GM12878 (cell line): ENCODE measurements around the gene LRRC23. TPM values are rescaled to one million over a fixed set of nuclear protein-coding genes. Genes with fewer than 3 reads are reported as not detected.

Experiments used
- BCLAF1 ChIP-seq: fragments of 450-650 bp; IDR thresholded peaks from 2 replicates; pipeline ENCODE4 v1.6.1; 2017; ENCODE audit warnings: antibody characterized with exemption, mild to moderate bottlenecking, moderate library complexity
- CBX5 ChIP-seq: sonication (generic); IDR thresholded peaks from 2 replicates; pipeline ENCODE4 v1.6.1; 2016; ENCODE audit warnings: low read depth, moderate library complexity, mild to moderate bottlenecking, inconsistent platforms
- HDAC2 ChIP-seq: fragments of 200-600 bp; sonication (generic); IDR thresholded peaks from 2 replicates; pipeline ENCODE4 v1.6.1; 2017
- HDGF ChIP-seq: fragments of 450-650 bp; IDR thresholded peaks from 2 replicates; pipeline ENCODE4 v1.6.1; 2016; ENCODE audit warnings: antibody characterized with exemption
- JUNB ChIP-seq: IDR thresholded peaks from 2 replicates; pipeline ENCODE4 v1.6.1; 2016; ENCODE audit warnings: antibody characterized with exemption, mild to moderate bottlenecking
- KAT2A ChIP-seq: conservative IDR thresholded peaks from 2 replicates; pipeline ENCODE4 v1.6.1; 2011; ENCODE audit warnings: low read depth, low read length; ENCODE audit not compliant: control insufficient read depth
- LARP7 ChIP-seq: fragments of 450-650 bp; IDR thresholded peaks from 2 replicates; pipeline ENCODE4 v1.6.1; 2017; ENCODE audit warnings: mild to moderate bottlenecking
- MAX ChIP-seq: IDR thresholded peaks from 2 replicates; pipeline ENCODE4 v1.6.1; 2012; ENCODE audit warnings: low read depth, low read length, improper control_type of control experiment
- NR2C2 ChIP-seq: IDR thresholded peaks from 2 replicates; pipeline ENCODE4 v1.6.1; 2011; ENCODE audit warnings: borderline replicate concordance, low read depth; ENCODE audit not compliant: control insufficient read depth, insufficient read length
- PAX8 ChIP-seq: fragments of 450-650 bp; IDR thresholded peaks from 2 replicates; pipeline ENCODE4 v1.6.1; 2017; ENCODE audit warnings: mild to moderate bottlenecking, moderate library complexity
- POU2F2 ChIP-seq: IDR thresholded peaks from 3 replicates; pipeline ENCODE4 v1.6.1; 2011; ENCODE audit warnings: low read depth, mild to moderate bottlenecking, low read length, borderline replicate concordance
- RAD51 ChIP-seq: fragments of 450-650 bp; IDR thresholded peaks from 2 replicates; pipeline ENCODE4 v1.6.1; 2016; ENCODE audit warnings: moderate library complexity, mild to moderate bottlenecking, inconsistent platforms
- SMAD5 ChIP-seq: IDR thresholded peaks from 2 replicates; pipeline ENCODE4 v1.6.1; 2016; ENCODE audit warnings: antibody characterized with exemption, low read depth
- SMARCA5 ChIP-seq: fragments of 450-650 bp; IDR thresholded peaks from 2 replicates; pipeline ENCODE4 v1.6.1; 2017; ENCODE audit warnings: mild to moderate bottlenecking
- SRF ChIP-seq, 2 experiments: IDR thresholded peaks; 2 replicates each; pipeline ENCODE4 v1.6.1; 2011; ENCODE audit warnings: low read depth in 2 of 2, low read length in 2 of 2, mild to moderate bottlenecking in 1 of 2, moderate library complexity in 1 of 2
- SUPT20H ChIP-seq: IDR thresholded peaks from 2 replicates; pipeline ENCODE4 v1.6.1; 2011; ENCODE audit warnings: low read depth, mild to moderate bottlenecking, low read length, moderate library complexity, borderline replicate concordance; ENCODE audit not compliant: control insufficient read depth
- SUZ12 ChIP-seq: fragments of 200-600 bp; sonication (generic); IDR thresholded peaks from one replicate; pipeline ENCODE4 v1.6.1; 2018; ENCODE audit warnings: antibody characterized with exemption, mild to moderate bottlenecking; ENCODE audit not compliant: unreplicated experiment
- TAF1 ChIP-seq: IDR thresholded peaks from 2 replicates; pipeline ENCODE4 v1.6.1; 2011; ENCODE audit warnings: mild to moderate bottlenecking, low read depth, low read length, borderline replicate concordance
- TCF3 ChIP-seq: IDR thresholded peaks from 2 replicates; pipeline ENCODE4 v1.6.1; 2012; ENCODE audit warnings: low read depth, mild to moderate bottlenecking, low read length, borderline replicate concordance; ENCODE audit not compliant: insufficient read depth
- ZBTB33 ChIP-seq: fragments of 450-650 bp; IDR thresholded peaks from 2 replicates; pipeline ENCODE4 v1.6.1; 2017; ENCODE audit warnings: mild to moderate bottlenecking
- ZBTB40 ChIP-seq: fragments of 450-650 bp; IDR thresholded peaks from 2 replicates; pipeline ENCODE4 v1.6.1; 2016; ENCODE audit warnings: mild to moderate bottlenecking, moderate library complexity, borderline replicate concordance
- ZNF217 ChIP-seq: fragments of 450-650 bp; IDR thresholded peaks from 2 replicates; pipeline ENCODE4 v1.6.1; 2017; ENCODE audit warnings: antibody characterized with exemption, mild to moderate bottlenecking
- polyA plus RNA-seq, 11 experiments: library from polyadenylated mRNA; depleted of rRNA in 4 of 11; unstranded in 6 of 11; stranded (reverse) in 5 of 11; fragments of >200 nt; fragmentation: Nextera tagmentation in 4 of 11; fragmentation: Illumina TruSeq in 1 of 11; extraction: Ambion mirVana in 4 of 11; extraction: Trizol in 1 of 11; gene quantifications; 1 replicate in 1 of 11; 2 replicates in 10 of 11; pipeline versions ENCODE4 v1.2.1 to v1.2.3, GENCODE V29; 2011 to 2016; ENCODE audit warnings: inconsistent platforms in 2 of 11, missing spikeins in 2 of 11, low read depth in 1 of 11
- total RNA-seq, 4 experiments: library from RNA; depleted of rRNA in 3 of 4; stranded (reverse); fragments of >200 nt in 3 of 4; fragmentation: Illumina TruSeq in 1 of 4; extraction: Trizol in 1 of 4; gene quantifications; 2 replicates each; pipeline versions ENCODE4 v1.2.1 to v1.2.3, GENCODE V29; 2013 to 2021

LRRC23 gene
- total and polyA plus RNA-seq, 10 of the 15 experiments (the other 5 are each of a cell fraction or from before 2014, with no cell fraction given): 1.4 to 6.9 (median 3.4) TPM

GRCh38 chr12:6960593-6961277, 56.1 kb downstream of the LRRC23 start (continued):
- TF ChIP-seq ZBTB40 (no peak), POU2F2 (peak; percentile 57; the same call in 2 of the 3 replicates), HDGF (no peak), JUNB (peak; percentile 35; the same call in 1 of the 2 replicates), ZBTB33 (no peak), CBX5 (no peak), RAD51 (no peak), LARP7 (no peak; the same call in 1 of the 2 replicates), SRF (IDR thresholded peaks at IDR 0.05; ENCODE audit: low read depth in 2 of 2, low read length in 2 of 2) (0 out of 4 replicates have a peak, but pooled peaks of 1 of the 2 experiments have one; percentile 21), SMAD5 (no peak), ZNF217 (no peak), MAX (no peak; the same call in none of the 2 replicates), TCF3 (no peak), KAT2A (no peak), PAX8 (no peak), NR2C2 (no peak), SUPT20H (no peak), SUZ12 (no peak), BCLAF1 (no peak), TAF1 (no peak), HDAC2 (no peak), SMARCA5 (peak; percentile 73)
